H1 (cell line): ENCODE results near the gene ADGRL3. TPM values are rescaled to one million over a fixed set of nuclear protein-coding genes. Genes with fewer than 3 reads are reported as not detected.

ENCODE experiments used
- CTCF ChIA-PET: fragments of 300-600 bp; sonication (Branson Sonifier 250); formaldehyde crosslinking; loops from one replicate; lab custom pipeline; 2021; ENCODE audit not compliant: partially characterized antibody; lab: Charles Lee
- POLR2A ChIA-PET: fragments of 300-600 bp; sonication (Branson Sonifier 250); formaldehyde crosslinking; loops from one replicate; lab custom pipeline; 2021; ENCODE audit warnings: inconsistent platforms; ENCODE audit not compliant: partially characterized antibody; lab: Charles Lee
- DNase-seq, 2 experiments: peaks; one replicate each; pipeline versions ENCODE4 v3.0.0 to v3.0.0-alpha.2; 2010 to 2022; ENCODE audit warnings: low spot score in 2 of 2, low read depth in 1 of 2, mixed read lengths in 1 of 2
- FAIRE-seq: peaks from 2 replicates; lab custom pipeline; 2011; peaks lifted over from hg19 to GRCh38; lab: Jason Lieb, UNC
- H2AFZ ChIP-seq: 2 replicates; pipeline ENCODE4 v1.8.1; 2012; ENCODE audit warnings: low read length, inconsistent platforms
- H2AK5ac ChIP-seq: 2 replicates; pipeline ENCODE4 v1.6.1; 2013; ENCODE audit warnings: low read depth, low read length
- H2BK120ac ChIP-seq: replicated peaks from 2 replicates; pipeline ENCODE3; 2013; ENCODE audit warnings: low read depth, low read length, inconsistent platforms
- H2BK12ac ChIP-seq: 2 replicates; pipeline ENCODE4 v1.6.1; 2013; ENCODE audit warnings: low read depth, low read length
- H2BK15ac ChIP-seq: 2 replicates; pipeline ENCODE4 v1.6.1; 2013; ENCODE audit warnings: low read length
- H2BK20ac ChIP-seq: 2 replicates; pipeline ENCODE4 v1.6.1; 2013; ENCODE audit warnings: low read length
- H2BK5ac ChIP-seq: 2 replicates; pipeline ENCODE4 v1.6.1; 2013; ENCODE audit warnings: low read depth, low read length
- H3K14ac ChIP-seq: 2 replicates; pipeline ENCODE4 v1.6.1; 2013; ENCODE audit warnings: inconsistent platforms; ENCODE audit not compliant: insufficient read length
- H3K18ac ChIP-seq: 2 replicates; pipeline ENCODE4 v1.6.1; 2013; ENCODE audit warnings: low read length; ENCODE audit errors: extremely low read depth
- H3K23ac ChIP-seq: 2 replicates; pipeline ENCODE4 v1.6.1; 2013; ENCODE audit warnings: inconsistent platforms; ENCODE audit not compliant: insufficient read length
- H3K23me2 ChIP-seq: 2 replicates; pipeline ENCODE4 v1.6.1; 2013; ENCODE audit warnings: low read depth, low read length
- H3K27ac ChIP-seq: 2 replicates; pipeline ENCODE4 v1.6.1; 2011; ENCODE audit warnings: low read depth, low read length, inconsistent platforms
- H3K27me3 ChIP-seq, 4 experiments: replicated peaks in 1 of 4; 1 replicate in 1 of 4; 2 replicates in 3 of 4; pipeline versions ENCODE4 v1.6.1 to v1.8.1; 2011 to 2013; ENCODE audit warnings: low read length in 3 of 4, mild to moderate bottlenecking in 3 of 4, inconsistent platforms in 2 of 4, mixed read lengths in 2 of 4, moderate library complexity in 1 of 4; ENCODE audit not compliant: control insufficient read depth in 3 of 4, insufficient read depth in 3 of 4; ENCODE audit errors: extremely low read depth in 1 of 4
- H3K36me3 ChIP-seq, 4 experiments: 2 replicates each; pipeline versions ENCODE4 v1.6.1 to v1.8.1; 2011 to 2013; ENCODE audit warnings: mild to moderate bottlenecking in 4 of 4, low read length in 3 of 4, moderate library complexity in 2 of 4, control low read depth in 1 of 4, inconsistent platforms in 1 of 4; ENCODE audit not compliant: insufficient read depth in 4 of 4, control insufficient read depth in 2 of 4
- H3K4ac ChIP-seq: replicated peaks from 2 replicates; pipeline ENCODE3; 2013; ENCODE audit warnings: low read length, low read depth, mixed read lengths, inconsistent platforms; ENCODE audit not compliant: insufficient read length
- H3K4me1 ChIP-seq, 4 experiments: replicated peaks in 1 of 4; 1 replicate in 1 of 4; 2 replicates in 3 of 4; pipeline versions ENCODE4 v1.6.1 to v1.8.1; 2011 to 2013; ENCODE audit warnings: low read length in 3 of 4, inconsistent platforms in 2 of 4, mixed read lengths in 1 of 4; ENCODE audit not compliant: insufficient read depth in 4 of 4, control insufficient read depth in 3 of 4
- H3K4me2 ChIP-seq, 2 experiments: 2 replicates each; pipeline versions ENCODE4 v1.6.1 to v1.8.1; 2011 to 2013; ENCODE audit warnings: low read depth in 2 of 2, low read length in 2 of 2, control low read depth in 1 of 2, inconsistent platforms in 1 of 2, mild to moderate bottlenecking in 1 of 2; ENCODE audit not compliant: insufficient read depth in 1 of 2
- H3K4me3 ChIP-seq, 4 experiments: fragments of 200-600, 300-600 bp in 1 of 4; sonication (generic), shearing (Covaris generic), sonication (Bioruptor Twin) in 1 of 4; 2 replicates each; pipeline versions ENCODE4 v1.5.1 to v1.8.1; 2011 to 2016; ENCODE audit warnings: low read length in 4 of 4, low read depth in 3 of 4, control low read depth in 2 of 4, inconsistent platforms in 2 of 4, mild to moderate bottlenecking in 2 of 4, mixed read lengths in 1 of 4, moderate library complexity in 1 of 4; ENCODE audit not compliant: insufficient read depth in 2 of 4; ENCODE audit errors: extremely low read depth in 1 of 4
- H3K56ac ChIP-seq: replicated peaks from 2 replicates; pipeline ENCODE3; 2013; ENCODE audit warnings: low read depth, mild to moderate bottlenecking, mixed read lengths, low read length, inconsistent platforms; ENCODE audit not compliant: insufficient read length
- H3K79me1 ChIP-seq: 2 replicates; pipeline ENCODE4 v1.6.1; 2013; ENCODE audit warnings: low read depth, low read length, control low read depth
- H3K79me2 ChIP-seq, 2 experiments: 2 replicates each; pipeline versions ENCODE4 v1.6.1 to v1.8.1; 2012 to 2013; ENCODE audit warnings: low read length in 2 of 2, mild to moderate bottlenecking in 2 of 2, inconsistent platforms in 1 of 2; ENCODE audit not compliant: insufficient read depth in 2 of 2, control insufficient read depth in 1 of 2
- H3K9ac ChIP-seq, 4 experiments: replicated peaks in 1 of 4; 1 replicate in 1 of 4; 2 replicates in 3 of 4; pipeline versions ENCODE4 v1.6.1 to v1.8.1; 2011 to 2013; ENCODE audit warnings: low read depth in 3 of 4, low read length in 3 of 4, control low read depth in 2 of 4, mild to moderate bottlenecking in 2 of 4, moderate library complexity in 2 of 4, inconsistent platforms in 1 of 4; ENCODE audit errors: extremely low read depth in 1 of 4
- H3K9me3 ChIP-seq, 2 experiments: 2 replicates each; pipeline versions ENCODE4 v1.6.1 to v1.8.1; 2012 to 2013; ENCODE audit warnings: mild to moderate bottlenecking in 2 of 2, moderate library complexity in 2 of 2, control low read depth in 1 of 2, inconsistent platforms in 1 of 2, low read depth in 1 of 2, low read length in 1 of 2, mixed read lengths in 1 of 2; ENCODE audit not compliant: insufficient read depth in 2 of 2
- H4K20me1 ChIP-seq, 2 experiments: replicated peaks in 1 of 2; 2 replicates each; pipeline versions ENCODE3 to v1.8.1; 2011 to 2013; ENCODE audit warnings: inconsistent platforms in 2 of 2, low read length in 2 of 2, mild to moderate bottlenecking in 1 of 2; ENCODE audit not compliant: insufficient read depth in 2 of 2, control insufficient read depth in 1 of 2
- H4K5ac ChIP-seq: 2 replicates; pipeline ENCODE4 v1.6.1; 2013; ENCODE audit warnings: low read length, low read depth, mixed read lengths, inconsistent platforms; ENCODE audit not compliant: insufficient read length
- H4K8ac ChIP-seq: 2 replicates; pipeline ENCODE4 v1.8.0; 2013; ENCODE audit warnings: mild to moderate bottlenecking, moderate library complexity, low read length, inconsistent platforms; ENCODE audit not compliant: insufficient read depth; ENCODE audit errors: extremely low read depth
- H4K91ac ChIP-seq: replicated peaks from 2 replicates; pipeline ENCODE3; 2013; ENCODE audit warnings: low read length, mixed read lengths, inconsistent platforms; ENCODE audit not compliant: insufficient read length
- CTBP2 ChIP-seq: IDR thresholded peaks from 2 replicates; pipeline ENCODE4 v1.7.0; 2011; ENCODE audit warnings: borderline replicate concordance, mild to moderate bottlenecking, moderate library complexity, mixed read lengths, low read length; ENCODE audit not compliant: insufficient read depth, insufficient read length
- EGR1 ChIP-seq: IDR thresholded peaks from 2 replicates; pipeline ENCODE4 v1.6.1; 2011; ENCODE audit warnings: low read depth, low read length, borderline replicate concordance
- EZH2 ChIP-seq: fragments of 200-600 bp; sonication (generic); IDR thresholded peaks from 2 replicates; pipeline ENCODE4 v1.7.1; 2012; ENCODE audit warnings: low read depth, mild to moderate bottlenecking, moderate library complexity, low read length, inconsistent platforms; ENCODE audit not compliant: severe bottlenecking
- GTF2F1 ChIP-seq: IDR thresholded peaks from 2 replicates; pipeline ENCODE4 v1.6.1; 2012; ENCODE audit warnings: low read depth, low read length, improper control_type of control experiment, borderline replicate concordance
- HDAC6 ChIP-seq: IDR thresholded peaks from one replicate; pipeline ENCODE4 v1.7.1; 2012; ENCODE audit warnings: low read depth, mild to moderate bottlenecking, inconsistent platforms, low read length, moderate library complexity
- KDM1A ChIP-seq: fragments of 200-600, 300-600 bp; sonication (generic); IDR thresholded peaks from 2 replicates; pipeline ENCODE4 v1.7.1; 2016; ENCODE audit warnings: mild to moderate bottlenecking, low read length, borderline replicate concordance
- MAFK ChIP-seq: IDR thresholded peaks from 2 replicates; pipeline ENCODE4 v1.6.1; 2012; ENCODE audit warnings: low read depth, mild to moderate bottlenecking, improper control_type of control experiment, low read length
- PHF8 ChIP-seq: fragments of 200-600 bp; sonication (generic); conservative IDR thresholded peaks from 2 replicates; pipeline ENCODE4 v1.7.1; 2012; ENCODE audit warnings: low read depth, mild to moderate bottlenecking, inconsistent platforms, low read length, moderate library complexity
- POU5F1 ChIP-seq: IDR thresholded peaks from 2 replicates; pipeline ENCODE4 v1.6.1; 2011; ENCODE audit warnings: low read depth, mild to moderate bottlenecking, low read length, moderate library complexity
- SIN3A ChIP-seq, 2 experiments: IDR thresholded peaks in 1 of 2; conservative IDR thresholded peaks in 1 of 2; 2 replicates each; pipeline ENCODE4 v1.6.1; 2011 to 2012; ENCODE audit warnings: low read length in 2 of 2, improper control_type of control experiment in 1 of 2, low read depth in 1 of 2, mild to moderate bottlenecking in 1 of 2
- SIX5 ChIP-seq: IDR thresholded peaks from 2 replicates; pipeline ENCODE4 v1.6.1; 2011; ENCODE audit warnings: mild to moderate bottlenecking, low read depth, low read length
- SP4 ChIP-seq: IDR thresholded peaks from 2 replicates; pipeline ENCODE4 v1.6.1; 2012; ENCODE audit warnings: low read length, inconsistent platforms
- TAF1 ChIP-seq: IDR thresholded peaks from 2 replicates; pipeline ENCODE4 v1.6.1; 2011; ENCODE audit warnings: mild to moderate bottlenecking, low read depth, low read length
- WGBS, 2 experiments: shearing (Covaris generic) in 1 of 2; methylation state at CpG; one replicate each; pipeline versions ENCODE4 v1.1.6 to v1.1.7; 2013 to 2015; ENCODE audit warnings: low lambda C conversion rate in 2 of 2, mixed read lengths in 2 of 2, inconsistent platforms in 1 of 2, low coverage in 1 of 2, missing lambda C conversion rate in 1 of 2; ENCODE audit not compliant: insufficient replicate concordance in 2 of 2, insufficient coverage in 1 of 2, insufficient read length in 1 of 2; ENCODE audit errors: extremely low coverage in 1 of 2, missing lambda C conversion rate in 1 of 2; 5-methylcytosine and 5-hydroxymethylcytosine counted together
- polyA plus RNA-seq, 7 experiments: library from polyadenylated mRNA; depleted of rRNA in 3 of 7; stranded (reverse) in 5 of 7; unstranded in 2 of 7; fragments of >200 nt in 5 of 7; fragments of 200-250 nt in 2 of 7; gene quantifications; 1 replicate in 5 of 7; 2 replicates in 1 of 7; 4 replicates in 1 of 7; pipeline versions ENCODE4 v1.2.1 to v1.2.3, GENCODE V29; 2011 to 2013; ENCODE audit warnings: missing spikeins in 2 of 7, mixed read lengths in 2 of 7
- total RNA-seq: library from RNA; stranded (reverse); fragmentation: NEBNext Ultra II Directional; extraction: Animal tissue kit (Norgen Biotek cat#: 25700); gene quantifications from 2 replicates; pipeline ENCODE4 v1.2.1, GENCODE V29; 2021
- TF ChIP-seq, protein P1 (sequence below): IDR thresholded peaks from 2 replicates; pipeline ENCODE4 v1.6.1; 2011; ENCODE audit warnings: low read depth, mild to moderate bottlenecking, low read length; ENCODE audit not compliant: insufficient read depth

The ADGRL3 gene
- total and polyA plus RNA-seq, 2 of the 8 experiments (the other 6 are each of a cell fraction or from before 2014, with no cell fraction given), result 6.6 to 13.0 TPM

DNA sequence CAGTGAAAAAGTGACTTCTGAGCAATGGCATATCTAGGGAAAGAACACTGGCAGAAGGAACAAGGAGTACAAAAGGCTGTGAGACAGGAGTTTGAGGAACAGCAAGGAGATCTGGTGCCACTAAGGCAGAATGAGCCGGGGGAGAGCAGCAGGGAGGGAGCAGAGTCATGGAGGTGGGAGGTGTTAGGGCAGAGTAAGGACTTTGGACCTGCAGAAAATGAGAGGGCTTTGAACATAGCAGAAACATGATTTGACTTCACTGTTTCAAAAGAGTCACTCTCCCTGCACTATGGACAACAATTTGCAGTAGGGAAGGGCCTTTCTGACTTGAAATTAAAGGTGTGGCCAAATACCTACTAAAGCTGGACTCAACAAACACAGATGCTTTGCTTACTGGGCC, 356.2 kb downstream of the ADGRL3 start:
- H3K23ac ChIP-seq, result no peak overlapping the region
- peaks cover 0 to 6% (median 1%) of the 10 kb centered on the region in 4 experiments; a peak in 2 of 7 replicates for H3K4me1 ChIP-seq
- H3K9ac ChIP-seq, result no peak overlapping the region
- H3K4me2 ChIP-seq, result no peak overlapping the region
- no peak for FAIRE-seq
- no peaks in the 10 kb centered on the region for H4K20me1 ChIP-seq
- H2AFZ ChIP-seq, result no peak overlapping the region
- H4K5ac ChIP-seq, result no peak overlapping the region
- no peaks in the 10 kb centered on the region for H3K36me3 ChIP-seq
- no peaks in the 10 kb centered on the region for H3K9me3 ChIP-seq
- H3K4ac ChIP-seq, result no peak overlapping the region
- no peaks in the 10 kb centered on the region for H3K79me1 ChIP-seq
- DNase-seq, result no peak
- no peak overlapping the region for H2BK120ac ChIP-seq
- no peak overlapping the region for H3K27ac ChIP-seq
- H2BK5ac ChIP-seq, result no peak overlapping the region
- CTCF ChIA-PET, result no interaction called here
- POLR2A ChIA-PET, result no interaction called here
- no peak overlapping the region for H2BK15ac ChIP-seq
- no peak overlapping the region for H2BK20ac ChIP-seq
- H4K91ac ChIP-seq, result no peak overlapping the region
- WGBS, 2 experiments, result 63% methylated on average over 1 of the region's 1 CpG; no CpG with 5 or more reads in 1 of the 2 experiments
- no peaks in the 10 kb centered on the region for H3K23me2 ChIP-seq
- H3K27me3 ChIP-seq, result no peaks in the 10 kb centered on the region
- no peak overlapping the region for H3K18ac ChIP-seq
- no peak overlapping the region for H2AK5ac ChIP-seq
- no peak overlapping the region for H3K56ac ChIP-seq
- no peaks in the 10 kb centered on the region for H3K79me2 ChIP-seq
- H3K14ac ChIP-seq, result no peak overlapping the region
- H2BK12ac ChIP-seq, result no peak overlapping the region
- H3K4me3 ChIP-seq, result no peak overlapping the region
- H4K8ac ChIP-seq, result no peak overlapping the region
- no peak for TF ChIP-seq EZH2
- TF ChIP-seq PHF8, result no peak
- TF ChIP-seq EGR1, result no peak
- no peak for TF ChIP-seq CTBP2
- no peak for TF ChIP-seq GTF2F1
- TF ChIP-seq POU5F1, result no peak
- TF ChIP-seq TAF1, result no peak
- TF ChIP-seq SIX5, result no peak
- TF ChIP-seq SP4, result no peak
- TF ChIP-seq MAFK, result no peak
- TF ChIP-seq KDM1A, result no peak
- no peak for TF ChIP-seq HDAC6
- TF ChIP-seq SIN3A (conservative IDR thresholded peaks at IDR 0.05 in 1 of 2, IDR thresholded peaks at IDR 0.05 in 1 of 2; ENCODE audit: low read depth in 1 of 2, low read length in 2 of 2), result no peak
- TF ChIP-seq, protein P1, sequence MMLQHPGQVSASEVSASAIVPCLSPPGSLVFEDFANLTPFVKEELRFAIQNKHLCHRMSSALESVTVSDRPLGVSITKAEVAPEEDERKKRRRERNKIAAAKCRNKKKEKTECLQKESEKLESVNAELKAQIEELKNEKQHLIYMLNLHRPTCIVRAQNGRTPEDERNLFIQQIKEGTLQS, result no peak
